ENCODE data around the gene BRWD1.

DNA sequence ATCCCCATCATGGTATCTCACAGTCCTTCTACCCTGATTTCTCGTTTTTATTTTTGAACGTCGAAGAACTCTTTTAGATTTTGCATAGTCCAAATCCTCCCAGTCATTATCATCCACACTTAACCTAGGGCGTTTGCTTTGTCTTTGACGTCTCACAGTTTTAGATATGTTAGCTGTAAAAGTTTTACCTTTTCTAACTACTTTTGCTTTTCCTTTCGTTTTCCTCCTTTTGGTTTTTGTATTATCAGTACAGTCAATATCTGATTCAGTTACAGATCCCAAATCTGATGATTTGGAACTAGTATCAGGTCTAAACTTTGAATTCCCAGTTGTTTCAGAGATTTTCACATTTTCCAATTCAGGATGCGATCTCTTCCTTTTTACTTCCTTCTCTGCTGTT is 117.1 kb downstream of the BRWD1 start:
- no peak for TF ChIP-seq CTCF (IDR thresholded peaks at IDR 0.05)
- no peak for TF ChIP-seq POLR2A (IDR thresholded peaks at IDR 0.05)
